OCI-LY3 (cell line): ENCODE results near the gene POLQ.

Experiments used
- H2AFZ ChIP-seq: fragments of 200-600, 300-600 bp; shearing (Covaris generic); 2 replicates; pipeline ENCODE4 v1.6.0; 2014; ENCODE audit warnings: antibody characterized with exemption, low read depth, low read length
- H3K27ac ChIP-seq: fragments of 200-600, 300-600 bp; sonication (generic); 2 replicates; pipeline ENCODE4 v1.5.1; 2014; ENCODE audit warnings: mild to moderate bottlenecking, low read length, moderate library complexity, mixed read lengths
- H3K27me3 ChIP-seq: fragments of 200-600, 300-600 bp; sonication (generic); 2 replicates; pipeline ENCODE4 v1.6.1; 2014; ENCODE audit warnings: low read depth, low read length, mixed read lengths
- H3K36me3 ChIP-seq: fragments of 200-600, 300-600 bp; sonication (generic); replicated peaks from 2 replicates; pipeline ENCODE3; 2014; ENCODE audit warnings: low read depth, low read length, mixed read lengths
- H3K4me1 ChIP-seq: fragments of 300-600, 200-600 bp; sonication (generic); 2 replicates; pipeline ENCODE4 v1.6.1; 2014; ENCODE audit warnings: low read length, mixed read lengths
- H3K4me2 ChIP-seq: fragments of 200-600, 300-600 bp; sonication (generic); 2 replicates; pipeline ENCODE4 v1.6.1; 2014; ENCODE audit warnings: low read length, mixed read lengths
- H3K4me3 ChIP-seq: fragments of 300-600, 200-600 bp; sonication (generic); 2 replicates; pipeline ENCODE4 v1.5.1; 2014; ENCODE audit warnings: antibody characterized with exemption, mild to moderate bottlenecking, low read length, moderate library complexity
- H3K79me2 ChIP-seq: fragments of 300-600, 200-600 bp; shearing (Covaris generic); 2 replicates; pipeline ENCODE4 v1.6.1; 2014; ENCODE audit warnings: mild to moderate bottlenecking, low read length, mixed read lengths
- H3K9ac ChIP-seq: fragments of 300-600, 200-600 bp; shearing (Covaris generic); 2 replicates; pipeline ENCODE4 v1.6.0; 2014; ENCODE audit warnings: mild to moderate bottlenecking, low read length, moderate library complexity
- H3K9me3 ChIP-seq: fragments of 200-600, 300-600 bp; shearing (Covaris generic); 2 replicates; pipeline ENCODE4 v1.6.1; 2014; ENCODE audit warnings: low read length, mixed read lengths; ENCODE audit not compliant: insufficient read depth
- H4K20me1 ChIP-seq: fragments of 200-600, 300-600 bp; sonication (generic); 2 replicates; pipeline ENCODE4 v1.6.1; 2016; ENCODE audit warnings: low read length, mixed read lengths; ENCODE audit not compliant: insufficient read depth
- EZH2phosphoT487 ChIP-seq: fragments of 200-600 bp; shearing (Covaris generic); IDR thresholded peaks from 2 replicates; pipeline ENCODE4 v1.6.1; 2018; ENCODE audit warnings: antibody characterized with exemption, mixed run types, low read depth
- TF ChIP-seq, protein P1 (sequence below): fragments of 200-600, 300-600 bp; sonication (generic); IDR thresholded peaks from 2 replicates; pipeline ENCODE4 v1.5.1; 2014; ENCODE audit warnings: antibody characterized with exemption, low read length, low read depth

The POLQ gene

GRCh38 chr3:121552379-121552778, 6.6 kb upstream of the POLQ start:
- H3K27ac ChIP-seq, result peak overlapping the region; percentile 27; the same call in 1 of the 2 replicates
- peak overlapping the region; percentile 79 for H3K4me2 ChIP-seq
- H3K4me1 ChIP-seq, result peaks cover 44% of the 10 kb centered on the region
- H2AFZ ChIP-seq, result peak overlapping the region; percentile 91
- H3K9me3 ChIP-seq, result no peaks in the 10 kb centered on the region
- H3K79me2 ChIP-seq, result no peaks in the 10 kb centered on the region
- TF ChIP-seq, protein P1, sequence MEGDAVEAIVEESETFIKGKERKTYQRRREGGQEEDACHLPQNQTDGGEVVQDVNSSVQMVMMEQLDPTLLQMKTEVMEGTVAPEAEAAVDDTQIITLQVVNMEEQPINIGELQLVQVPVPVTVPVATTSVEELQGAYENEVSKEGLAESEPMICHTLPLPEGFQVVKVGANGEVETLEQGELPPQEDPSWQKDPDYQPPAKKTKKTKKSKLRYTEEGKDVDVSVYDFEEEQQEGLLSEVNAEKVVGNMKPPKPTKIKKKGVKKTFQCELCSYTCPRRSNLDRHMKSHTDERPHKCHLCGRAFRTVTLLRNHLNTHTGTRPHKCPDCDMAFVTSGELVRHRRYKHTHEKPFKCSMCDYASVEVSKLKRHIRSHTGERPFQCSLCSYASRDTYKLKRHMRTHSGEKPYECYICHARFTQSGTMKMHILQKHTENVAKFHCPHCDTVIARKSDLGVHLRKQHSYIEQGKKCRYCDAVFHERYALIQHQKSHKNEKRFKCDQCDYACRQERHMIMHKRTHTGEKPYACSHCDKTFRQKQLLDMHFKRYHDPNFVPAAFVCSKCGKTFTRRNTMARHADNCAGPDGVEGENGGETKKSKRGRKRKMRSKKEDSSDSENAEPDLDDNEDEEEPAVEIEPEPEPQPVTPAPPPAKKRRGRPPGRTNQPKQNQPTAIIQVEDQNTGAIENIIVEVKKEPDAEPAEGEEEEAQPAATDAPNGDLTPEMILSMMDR, result no peak
- TF ChIP-seq EZH2phosphoT487, result no peak
- H3K4me3 ChIP-seq, result peak overlapping the region; percentile 46
- H4K20me1 ChIP-seq, result no peaks in the 10 kb centered on the region
- H3K27me3 ChIP-seq, result no peaks in the 10 kb centered on the region
- peak overlapping the region; percentile 49 for H3K9ac ChIP-seq
- H3K36me3 ChIP-seq, result no peaks in the 10 kb centered on the region

DNA sequence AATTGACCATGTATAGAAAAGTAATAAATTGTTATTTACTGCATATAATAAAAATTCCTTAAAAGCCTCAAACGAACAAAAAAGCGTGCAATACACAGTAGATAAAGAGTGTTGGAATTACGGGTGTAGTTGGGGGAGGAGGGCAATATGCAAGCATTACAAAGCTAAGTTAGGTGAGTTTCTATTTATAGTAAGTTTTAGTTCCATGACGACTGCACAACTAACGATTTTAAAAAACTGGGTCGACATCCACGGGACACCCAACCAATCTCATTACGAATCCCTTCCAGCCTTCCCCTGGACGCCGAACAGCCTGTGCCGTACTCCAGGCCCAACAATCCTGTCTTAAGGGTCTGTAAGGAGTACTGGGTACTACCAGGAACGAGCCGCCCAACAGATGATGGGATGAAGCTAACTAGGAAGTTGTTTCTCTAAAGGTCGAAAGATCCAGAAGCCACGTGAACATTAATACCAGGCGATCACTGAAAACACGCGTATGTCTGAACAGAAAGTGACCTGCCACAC, 677 bp downstream of the POLQ start:
- peaks cover 34% of the 10 kb centered on the region for H3K4me1 ChIP-seq
- peaks cover 31% of the 10 kb centered on the region for H3K36me3 ChIP-seq
- peak overlapping the region; percentile 98 for H3K27ac ChIP-seq
- peak overlapping the region; percentile 91 for H3K9ac ChIP-seq
- TF ChIP-seq EZH2phosphoT487, result no peak
- TF ChIP-seq, protein P1, result no peak
- no peaks in the 10 kb centered on the region for H3K27me3 ChIP-seq
- H2AFZ ChIP-seq, result no peak overlapping the region
- H3K9me3 ChIP-seq, result no peaks in the 10 kb centered on the region
- peak overlapping the region; percentile 72 for H3K4me2 ChIP-seq
- no peaks in the 10 kb centered on the region for H4K20me1 ChIP-seq
- H3K79me2 ChIP-seq, result peaks cover 56% of the 10 kb centered on the region
- peak overlapping the region; percentile 95 for H3K4me3 ChIP-seq

DNA sequence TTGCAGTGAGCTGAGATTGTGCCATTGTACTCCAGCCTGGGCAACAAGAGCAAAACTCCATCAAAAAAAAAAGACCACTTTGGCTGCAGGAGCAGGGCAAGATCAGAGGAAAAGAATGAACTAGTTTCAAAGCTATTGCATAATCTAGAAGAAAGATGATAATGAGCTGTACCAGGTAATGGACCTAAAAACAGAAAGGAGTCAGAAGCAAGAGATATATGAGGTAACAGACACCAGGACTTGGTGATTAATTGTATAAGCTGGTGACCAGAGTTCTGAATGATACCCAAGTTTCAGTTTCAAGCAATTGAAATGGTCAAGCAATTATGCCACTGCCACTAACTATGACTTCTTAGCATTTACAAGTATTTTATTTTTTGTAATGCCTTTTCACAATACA, 2.9 kb downstream of the POLQ start:
- Histone ChIP-seq H3K27me3 (no peaks in the 10 kb centered on the region), H3K36me3 (peaks cover 49% of the 10 kb centered on the region), H3K4me2 (no peak overlapping the region), H3K9me3 (no peaks in the 10 kb centered on the region), H2AFZ (no peak overlapping the region), H3K4me1 (peaks cover 15% of the 10 kb centered on the region), H3K4me3 (no peak overlapping the region), H4K20me1 (no peaks in the 10 kb centered on the region), H3K27ac (no peak overlapping the region), H3K79me2 (peaks cover 73% of the 10 kb centered on the region), H3K9ac (no peak overlapping the region)
- TF ChIP-seq, protein P1, result no peak
- TF ChIP-seq EZH2phosphoT487, result no peak

DNA sequence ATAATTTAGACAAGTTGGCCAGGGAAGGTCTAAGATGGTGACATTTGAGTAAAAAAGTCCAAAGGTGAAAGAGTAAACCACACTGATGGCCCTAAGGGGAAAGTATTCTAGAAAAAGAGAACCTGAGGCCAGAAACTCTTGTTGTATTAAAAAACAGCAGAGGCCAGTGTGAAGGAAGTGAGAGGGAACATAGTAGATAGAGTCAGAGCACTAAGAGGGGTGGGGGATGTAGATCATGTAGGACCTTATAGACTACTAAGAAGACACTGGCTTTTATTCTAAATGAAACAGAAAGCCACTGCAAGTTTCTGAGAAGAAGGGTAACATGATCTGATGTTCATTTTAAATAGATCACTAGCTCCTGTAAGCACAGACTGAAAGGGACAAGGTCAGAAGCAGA, 14.5 kb downstream of the POLQ start:
- Histone ChIP-seq H3K27ac (no peak overlapping the region), H3K36me3 (peaks cover 50% of the 10 kb centered on the region), H3K9me3 (no peaks in the 10 kb centered on the region), H3K27me3 (no peaks in the 10 kb centered on the region), H2AFZ (no peak overlapping the region), H3K4me3 (no peak overlapping the region), H3K9ac (no peak overlapping the region), H3K4me2 (no peak overlapping the region), H3K4me1 (no peaks in the 10 kb centered on the region), H3K79me2 (peaks cover 3% of the 10 kb centered on the region; the same call in 1 of the 2 replicates), H4K20me1 (no peaks in the 10 kb centered on the region)
- no peak for TF ChIP-seq EZH2phosphoT487
- TF ChIP-seq, protein P1, result no peak
